Metanephros (tissue), 1 donor: ENCODE results near the gene RAB1B. TPM values are rescaled to one million over a fixed set of nuclear protein-coding genes. Genes with fewer than 3 reads are reported as not detected.

Experiments
- total RNA-seq: library from RNA; depleted of rRNA; stranded (reverse); fragments of >200 nt; gene quantifications from one replicate; pipeline ENCODE4 v1.2.3, GENCODE V29; 2014

Gene RAB1B
- total RNA-seq, result 89.4 TPM

DNA sequence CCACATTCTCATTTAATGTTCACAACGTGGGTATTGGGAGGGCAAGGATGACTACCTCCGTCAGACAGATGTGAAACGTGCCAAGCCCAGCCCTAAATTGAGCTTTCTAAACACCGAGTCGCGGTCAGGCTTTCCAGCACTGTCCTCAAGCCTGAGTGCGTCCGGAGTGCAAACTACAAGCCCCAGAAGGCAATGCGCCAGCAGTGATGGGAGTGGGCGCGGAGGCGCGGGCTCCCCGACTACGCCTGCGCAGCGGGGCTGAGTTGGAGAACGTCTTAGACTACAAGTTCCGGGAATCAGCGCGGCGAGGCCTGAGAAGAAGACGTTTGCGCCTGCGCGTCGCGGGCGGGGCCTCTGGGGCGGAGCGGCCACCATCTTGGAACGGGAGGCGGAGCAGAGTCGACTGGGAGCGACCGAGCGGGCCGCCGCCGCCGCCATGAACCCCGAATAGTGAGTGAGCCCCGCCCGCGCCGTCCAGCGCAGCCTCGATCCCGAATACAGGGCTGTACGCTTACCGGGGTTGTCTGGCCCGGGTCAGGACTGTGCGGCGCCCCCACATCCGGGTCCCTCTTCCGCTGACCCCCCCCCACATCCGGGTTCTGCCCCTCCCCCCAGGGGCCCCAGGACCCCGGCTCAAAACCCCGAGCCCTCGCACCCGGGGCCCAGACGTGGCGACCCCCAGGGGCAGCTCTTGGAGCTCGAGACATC lies at the start of gene RAB1B:
RAB1B (plus strand) TSS at position 396 of the 708 bp plus-strand sequence; CDS start at position 437, 41 bp downstream.

DNA sequence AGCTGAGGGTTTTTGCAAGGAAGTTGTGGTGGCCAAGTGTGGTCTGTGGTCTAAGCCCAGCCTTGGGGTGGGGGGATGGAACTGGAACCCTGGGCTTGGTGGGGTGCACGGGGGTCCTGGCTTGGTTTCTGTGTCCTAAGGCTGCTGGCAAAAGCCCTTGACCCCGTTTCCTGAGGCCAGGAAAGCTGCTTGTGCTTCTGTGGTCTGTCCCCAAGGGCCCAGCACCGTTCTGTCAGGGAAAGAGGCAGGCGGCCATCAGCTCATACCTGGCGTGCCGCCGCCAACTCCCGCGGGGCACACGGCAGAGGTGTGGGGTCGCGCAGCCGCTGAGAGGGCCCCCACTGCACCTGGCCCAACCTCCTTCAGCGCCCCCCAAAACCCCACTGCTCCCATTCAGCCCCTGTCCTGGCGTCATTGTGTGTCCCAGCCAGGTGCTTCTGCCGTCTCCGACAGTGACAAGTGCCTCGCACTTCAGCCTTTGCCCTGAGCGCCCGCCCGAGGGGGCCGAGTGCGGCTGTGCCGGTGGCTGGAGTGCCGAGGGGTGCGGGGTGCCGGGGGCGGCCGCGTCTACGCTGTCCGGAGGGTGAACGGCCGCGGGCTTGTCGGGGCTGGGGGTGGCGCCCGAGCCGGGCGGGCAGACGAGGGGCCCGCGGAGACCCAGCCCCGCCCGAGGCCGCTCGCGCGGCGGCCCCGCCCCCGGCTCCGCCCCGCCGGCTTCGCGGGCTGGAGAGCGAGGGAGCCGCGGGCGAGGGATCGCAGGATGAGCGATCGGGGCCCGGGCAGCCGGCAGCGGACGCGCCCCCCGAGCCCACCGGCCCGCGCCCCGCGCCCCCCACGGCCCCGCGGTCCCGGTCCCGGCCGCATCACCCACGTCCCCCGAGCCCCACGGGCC lies 9.3 kb downstream of the RAB1B start, which contains the start of gene CNIH2:
CNIH2 (plus strand) TSS at position 705 of the 892 bp plus-strand sequence. CDS start 282 bp downstream, outside the sequence.

DNA sequence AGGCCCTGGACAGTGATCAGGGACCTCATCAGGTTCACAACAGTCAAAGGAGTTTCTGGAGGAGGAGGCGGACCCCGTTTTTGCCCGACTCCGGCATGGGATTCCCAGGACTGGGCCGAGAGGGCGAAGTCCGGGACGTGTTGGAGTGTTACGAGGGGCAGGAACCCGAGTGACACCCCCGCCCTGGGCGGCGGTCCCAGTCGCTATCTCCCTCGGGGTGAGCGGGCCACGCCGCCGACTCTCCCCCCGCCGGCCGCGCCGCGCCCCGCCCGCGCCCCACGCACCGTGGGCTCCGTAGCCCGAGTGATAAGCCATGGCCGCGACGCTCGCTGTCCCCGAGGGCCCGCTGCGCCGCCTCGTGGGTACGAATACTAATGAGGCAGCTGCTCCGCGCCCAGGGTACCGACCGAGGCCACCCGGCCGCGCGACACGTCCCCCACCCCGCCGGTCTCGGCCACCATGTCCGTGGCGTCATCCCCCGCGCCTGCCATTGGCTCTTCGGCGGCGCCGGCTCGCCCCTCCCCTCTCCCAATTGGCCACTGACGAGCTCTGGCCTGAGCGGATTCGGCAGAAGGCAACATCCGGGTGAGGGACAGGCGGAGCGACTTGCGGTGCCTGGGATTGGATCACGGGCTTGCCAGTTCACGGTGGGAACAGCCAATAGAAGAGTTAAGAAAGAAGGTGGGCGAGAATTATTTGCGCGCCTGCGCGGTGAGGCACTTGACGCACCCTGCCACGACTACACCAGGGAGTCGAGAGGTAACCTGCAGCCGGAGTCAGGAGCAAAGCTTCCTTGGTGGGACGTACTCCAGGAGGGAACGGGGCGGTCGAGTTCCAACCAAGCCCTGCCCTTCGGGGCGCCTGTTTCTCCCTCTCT lies 20.5 kb downstream of the RAB1B start, which contains the start of gene YIF1A:
YIF1A (minus strand) TSS at position 473 of the 877 bp plus-strand sequence; CDS start at position 315, 158 bp downstream.

DNA sequence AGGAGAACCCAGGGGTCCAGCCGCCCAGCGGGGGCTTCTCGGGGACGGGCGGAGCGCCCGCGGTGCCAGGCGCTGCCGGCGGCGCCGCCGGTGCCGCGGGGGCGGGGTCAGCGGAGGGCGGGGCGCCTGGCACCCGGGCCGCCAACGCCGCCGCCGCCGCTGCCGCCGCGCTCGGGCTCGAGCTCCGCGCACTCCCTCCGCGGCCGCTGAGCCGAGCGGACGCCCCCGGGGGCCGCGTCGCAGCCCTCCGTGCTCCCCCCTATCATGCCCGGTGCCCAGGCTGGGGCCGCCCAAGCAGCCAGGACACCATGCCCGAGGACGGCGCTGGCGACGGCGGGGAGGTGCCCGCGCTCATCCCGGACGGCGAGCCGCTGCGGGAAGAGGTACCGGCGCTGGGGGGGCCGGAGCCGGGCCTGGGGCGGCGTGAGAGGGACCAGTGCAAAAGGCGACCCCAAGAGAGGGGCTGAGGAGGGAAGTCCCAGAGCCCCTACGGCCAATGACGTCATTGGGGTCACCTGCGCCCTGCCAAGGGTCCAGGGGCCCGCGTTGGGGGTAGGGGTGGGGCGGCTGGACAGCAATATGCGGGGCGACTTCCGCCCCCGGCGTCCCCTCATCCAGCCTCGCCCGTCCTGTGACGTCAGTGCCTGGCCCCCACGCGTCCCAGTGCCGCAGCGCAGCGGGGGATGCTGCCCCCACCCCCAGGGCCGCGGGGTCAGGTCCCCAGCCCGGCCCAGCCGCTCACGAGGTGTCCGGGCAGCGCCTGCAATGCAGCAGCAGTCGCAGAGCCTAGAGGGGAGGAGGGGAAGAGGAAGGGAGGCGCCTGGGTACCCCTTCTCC lies 23.5 kb downstream of the RAB1B start, which contains the start of gene TMEM151A:
TMEM151A (plus strand) TSS at position 189 of the 837 bp plus-strand sequence; CDS start at position 309, 120 bp downstream.

DNA sequence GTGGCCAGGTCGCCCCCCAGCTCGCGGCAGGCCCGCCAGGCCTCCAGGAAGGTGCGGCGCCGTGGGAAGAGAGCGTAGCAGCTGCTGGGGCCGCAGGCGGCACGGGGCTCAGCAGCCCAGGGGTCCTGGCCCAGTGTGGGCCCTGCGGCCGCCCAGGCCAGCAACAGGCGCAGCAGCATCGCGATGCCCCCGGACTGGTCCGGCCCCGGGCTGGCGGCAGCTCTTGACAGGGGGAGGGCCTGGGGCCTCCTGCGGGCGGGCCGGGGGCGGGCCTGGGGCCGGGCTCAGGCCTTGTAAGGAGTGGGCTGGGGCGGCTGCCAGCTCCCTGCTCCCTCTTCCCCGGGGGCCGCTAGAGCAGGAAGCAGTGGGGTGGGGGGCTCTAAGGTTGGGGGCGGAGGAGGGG lies 48.4 kb downstream of the RAB1B start, which contains the start of gene CD248:
CD248 (minus strand) TSS at position 196 of the 403 bp plus-strand sequence; CDS start at position 179, 17 bp downstream.

Other genes with a start within 250 kb of the RAB1B start
- gene CATSPER1, start 242.2 kb upstream of the RAB1B start, total RNA-seq, result not detected
- 12.8 TPM for gene GAL3ST3, start 219.5 kb upstream of the RAB1B start, total RNA-seq
- gene SF3B2, start 216.3 kb upstream of the RAB1B start, total RNA-seq, result 110 TPM
- 53.9 TPM for gene PACS1, start 198.4 kb upstream of the RAB1B start, total RNA-seq
- 18.0 TPM for gene KLC2, start 10.9 kb upstream of the RAB1B start, total RNA-seq
- gene CNIH2, start 9.5 kb downstream of the RAB1B start, total RNA-seq, result 1.6 TPM
- 68.1 TPM for gene YIF1A, start 20.5 kb downstream of the RAB1B start, total RNA-seq
- not detected for gene TMEM151A, start 23.3 kb downstream of the RAB1B start, total RNA-seq
- 49.7 TPM for gene CD248, start 48.4 kb downstream of the RAB1B start, total RNA-seq
- 3.8 TPM for gene RIN1, start 67.8 kb downstream of the RAB1B start, total RNA-seq
- 19.2 TPM for gene BRMS1, start 76.5 kb downstream of the RAB1B start, total RNA-seq
- 52.5 TPM for gene B4GAT1, start 79.0 kb downstream of the RAB1B start, total RNA-seq
- gene SLC29A2, start 103.1 kb downstream of the RAB1B start, total RNA-seq, result 10.5 TPM
- gene NPAS4, start 152.4 kb downstream of the RAB1B start, total RNA-seq, result 3.1 TPM
- 40.3 TPM for gene MRPL11, start 170.2 kb downstream of the RAB1B start, total RNA-seq
- 10.8 TPM for gene PELI3, start 198.3 kb downstream of the RAB1B start, total RNA-seq
- gene DPP3, start 211.8 kb downstream of the RAB1B start, total RNA-seq, result 25.6 TPM
- 81.9 TPM for gene BBS1, start 242.0 kb downstream of the RAB1B start, total RNA-seq